GM19099 (cell line): Measurements from ENCODE around the gene RRP15.

Experiments used
- POLR2A ChIP-seq: IDR thresholded peaks from 3 replicates; pipeline ENCODE4 v1.6.1; 2011; ENCODE audit warnings: low read depth; ENCODE audit not compliant: insufficient read length; ENCODE audit errors: extremely low read depth

RRP15 gene

DNA sequence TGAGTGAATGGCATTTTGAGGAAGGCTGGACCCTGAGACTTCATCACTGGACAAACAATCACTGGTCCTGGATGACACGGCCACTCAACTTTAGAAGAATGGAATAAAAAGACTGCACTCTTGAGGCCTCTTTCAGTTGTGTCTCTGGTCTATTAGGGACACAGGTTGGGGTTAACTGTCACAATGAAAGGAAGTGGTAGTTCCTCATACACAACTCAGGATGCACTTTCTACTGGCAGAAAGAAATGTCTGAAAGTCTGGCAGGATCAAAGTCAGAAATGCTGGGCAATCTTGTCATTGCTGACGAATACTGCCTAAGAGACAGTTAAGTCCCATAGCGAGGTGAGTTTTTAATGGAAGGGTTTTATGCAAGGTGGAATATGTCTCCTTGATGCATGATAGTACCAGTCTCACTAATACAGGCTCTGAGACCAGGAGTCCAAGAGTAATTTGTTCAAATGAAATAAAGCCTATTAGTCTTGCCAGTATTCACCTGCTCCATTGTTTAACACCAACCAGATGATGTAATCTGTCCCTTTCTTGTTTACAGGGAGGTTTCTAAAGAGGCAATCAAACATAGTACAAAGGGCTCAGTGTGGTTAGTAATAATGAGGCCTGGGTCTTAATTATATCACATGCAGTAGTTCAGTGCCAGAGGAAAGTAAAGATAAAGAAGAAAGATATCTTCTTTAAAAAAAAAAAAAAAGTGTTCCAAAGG is 11.2 kb upstream of the RRP15 start:
- TF ChIP-seq POLR2A: no peak

DNA sequence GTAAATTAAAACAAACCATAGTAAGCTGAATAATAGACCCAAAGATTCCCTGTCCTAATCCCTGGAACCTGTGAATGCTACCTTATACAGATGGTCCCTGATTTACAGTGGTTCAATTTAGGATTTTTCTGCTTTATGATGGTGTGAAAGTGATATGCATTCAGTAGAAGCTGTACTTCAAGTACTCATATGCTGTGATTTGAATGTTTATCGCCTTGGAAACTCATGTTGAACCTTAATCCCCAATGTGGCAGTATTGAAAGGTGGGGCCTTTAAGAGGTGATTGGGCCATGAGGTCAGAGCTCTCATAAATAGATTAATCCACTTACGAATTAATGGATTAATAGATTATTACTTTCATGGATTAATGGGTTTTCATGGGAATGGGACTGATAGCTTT is 10.6 kb upstream of the RRP15 start:
- TF ChIP-seq POLR2A: no peak

DNA sequence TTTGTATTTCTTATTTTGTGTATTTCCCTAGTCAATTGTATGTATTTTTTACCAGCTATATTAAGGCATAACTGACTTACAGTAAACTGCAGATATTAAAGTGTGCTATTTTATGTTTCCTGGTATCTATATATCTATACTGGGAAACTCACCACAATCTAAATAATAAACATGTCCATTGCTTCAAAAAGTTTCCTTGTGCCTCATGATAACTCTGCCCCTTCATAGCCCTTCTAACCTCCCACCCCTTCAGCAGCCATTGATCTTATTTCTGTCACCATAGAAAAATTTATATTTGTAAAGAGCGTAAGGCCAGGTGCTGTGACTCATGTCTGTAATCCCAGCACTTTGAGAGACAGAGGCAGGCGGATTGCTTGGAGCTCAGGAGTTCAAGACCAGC is 9.3 kb upstream of the RRP15 start:
- TF ChIP-seq POLR2A: no peak

DNA sequence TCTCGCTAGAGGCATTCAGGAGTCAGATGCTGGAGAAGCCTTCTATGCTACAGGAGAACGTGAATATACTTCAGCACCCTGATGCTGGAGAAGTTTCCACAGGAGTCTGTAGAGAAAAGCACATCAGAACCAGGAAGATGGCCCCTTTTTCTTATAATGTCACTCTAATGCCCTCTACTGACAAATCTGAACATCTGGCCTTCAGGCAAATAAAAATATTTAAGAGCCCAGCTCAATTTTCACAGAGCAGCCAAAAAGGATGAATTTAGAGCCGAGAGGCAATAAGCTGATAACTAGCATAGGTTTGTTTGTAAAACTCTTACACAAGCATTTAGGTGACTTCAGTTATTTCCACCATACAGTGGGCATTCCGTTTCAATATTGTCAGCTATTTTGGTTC is 3.8 kb upstream of the RRP15 start:
- no peak for TF ChIP-seq POLR2A

DNA sequence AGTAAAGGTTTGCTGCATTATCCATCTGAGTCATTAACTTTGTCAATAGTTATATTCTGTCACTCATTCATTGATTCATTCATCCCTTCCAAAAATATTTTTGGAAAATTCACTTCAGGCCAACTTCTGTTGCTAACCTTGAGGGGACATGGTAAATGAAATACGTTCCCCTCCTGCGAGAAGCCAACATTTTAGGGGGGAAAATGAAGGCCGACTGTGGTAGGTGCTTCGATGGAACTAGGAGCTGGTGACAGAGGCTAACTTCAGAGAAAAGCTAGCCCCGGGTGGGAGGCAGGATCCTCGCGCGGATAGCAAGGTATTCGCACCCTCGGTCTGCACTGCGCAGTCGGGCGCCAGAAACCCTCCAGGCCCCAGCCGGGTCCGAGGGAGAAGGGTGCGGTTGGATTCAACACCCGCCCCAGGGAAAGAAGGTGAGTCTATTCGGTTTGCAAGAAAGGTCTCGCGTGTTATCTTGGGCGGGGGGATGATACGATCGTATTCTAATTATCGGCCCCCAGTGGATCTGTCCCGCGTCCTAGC is 646 bp upstream of the RRP15 start:
- no peak for TF ChIP-seq POLR2A

DNA sequence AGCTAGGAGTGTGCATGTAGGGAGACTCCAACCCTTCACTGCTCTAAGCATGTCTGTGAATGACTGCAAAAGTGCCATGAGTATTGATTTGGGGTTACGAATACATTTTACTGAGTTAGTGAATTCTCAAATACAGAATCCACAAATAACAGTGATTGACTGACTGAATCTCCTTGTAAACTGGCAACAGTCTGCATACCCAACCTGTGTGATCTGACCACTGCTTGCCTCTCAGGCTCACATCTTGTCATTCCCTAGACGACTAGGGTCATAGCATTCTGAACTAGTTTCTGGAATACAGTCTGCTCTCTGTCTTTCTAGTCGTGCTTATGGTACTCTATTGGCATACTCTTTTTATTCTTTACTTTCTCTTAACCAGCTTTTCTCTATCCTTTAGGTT is 7.4 kb downstream of the RRP15 start:
- no peak for TF ChIP-seq POLR2A

DNA sequence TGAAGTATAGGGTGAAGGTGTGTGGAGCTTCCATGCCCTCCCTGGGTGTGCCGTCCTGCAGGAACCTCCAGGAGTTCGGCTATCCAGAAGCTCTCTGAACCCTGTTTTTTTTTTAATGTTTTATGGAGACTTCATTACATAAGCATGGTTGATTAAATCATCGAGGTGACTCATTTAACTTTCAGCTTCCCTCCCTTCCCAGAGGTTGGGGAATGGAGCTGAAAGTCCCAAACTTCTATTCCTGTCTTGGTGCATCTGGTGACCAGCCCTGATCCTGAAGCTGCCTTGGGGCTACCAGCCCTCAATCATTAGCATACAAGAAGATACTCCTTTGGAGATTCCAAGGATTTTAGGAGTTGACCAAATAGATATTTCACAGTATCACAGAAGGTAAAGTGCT is 9.5 kb downstream of the RRP15 start:
- no peak for TF ChIP-seq POLR2A

DNA sequence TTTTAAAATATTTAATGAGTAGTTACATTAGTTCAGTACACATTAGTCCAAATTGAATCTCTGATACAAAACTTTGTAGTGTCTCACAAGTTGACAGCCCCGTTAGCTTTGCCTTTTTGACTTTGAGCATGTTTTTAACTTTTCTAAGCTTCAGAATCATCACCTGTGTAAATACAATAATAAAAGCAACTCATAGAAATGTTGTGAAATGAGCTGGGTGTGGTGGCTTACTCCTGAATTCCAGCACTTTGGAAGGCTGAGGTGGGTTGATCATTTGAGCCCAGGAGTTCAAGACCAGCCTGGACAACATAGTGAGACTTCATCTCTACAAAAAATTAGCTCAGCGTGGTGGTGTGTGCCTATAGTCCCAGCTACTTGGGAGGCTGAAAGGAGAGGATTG is 11.1 kb downstream of the RRP15 start:
- no peak for TF ChIP-seq POLR2A

DNA sequence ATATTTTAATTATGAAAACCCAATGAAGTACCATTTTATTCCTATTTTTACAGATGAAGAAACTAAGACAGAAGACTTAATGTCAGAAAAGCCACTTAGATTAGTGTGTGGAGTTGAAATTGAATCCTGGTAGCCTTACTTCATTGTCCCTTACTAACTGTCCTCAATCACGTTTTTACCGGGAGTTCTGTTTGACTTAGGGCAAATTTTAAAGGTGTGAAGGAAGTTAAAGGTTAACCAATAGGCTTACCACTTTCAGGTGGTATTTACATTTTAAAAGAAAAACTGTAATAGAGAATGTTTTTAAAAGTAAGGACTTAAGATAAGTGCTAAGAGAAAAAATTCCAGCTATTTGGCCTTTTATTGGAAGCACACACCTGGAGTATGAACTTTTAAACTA is 12.4 kb downstream of the RRP15 start:
- TF ChIP-seq POLR2A: no peak

DNA sequence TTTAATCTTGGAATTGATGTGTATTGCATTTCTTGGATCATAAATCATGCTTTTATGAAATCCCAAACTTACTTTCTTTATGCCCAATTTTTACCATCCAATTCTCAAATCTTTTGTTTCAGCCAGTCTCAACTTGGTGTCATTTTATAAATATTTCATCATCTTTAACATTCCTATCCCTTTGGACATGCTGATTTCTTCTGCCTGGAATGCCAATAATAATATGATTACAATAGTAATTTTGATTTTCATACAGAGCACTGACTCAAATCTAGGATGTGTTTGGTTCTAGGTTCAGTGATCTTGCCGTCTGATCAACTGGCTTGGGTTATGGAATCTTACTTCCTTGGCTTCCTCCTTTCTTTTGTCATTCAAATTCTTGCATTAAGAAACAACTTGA is 12.8 kb downstream of the RRP15 start:
- TF ChIP-seq POLR2A: no peak

DNA sequence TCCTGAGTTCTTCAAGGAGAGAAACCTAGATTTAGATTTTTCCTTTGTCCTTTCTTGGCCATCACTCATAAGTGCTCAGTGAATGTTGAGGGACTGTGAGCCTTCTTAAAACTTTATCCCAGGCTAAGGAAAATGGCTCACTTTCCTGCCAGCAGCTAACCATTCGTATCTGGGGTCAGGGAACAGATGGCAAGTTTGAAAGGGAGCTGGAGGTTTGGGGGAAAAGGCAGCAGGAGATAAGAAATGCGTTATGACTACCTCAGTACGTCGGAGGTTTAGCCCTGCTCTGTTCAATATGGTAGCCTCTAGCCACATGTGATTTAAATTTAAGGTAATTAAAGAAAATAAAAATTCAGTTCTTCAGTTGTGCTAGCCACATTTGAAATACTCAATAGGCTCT is 13.3 kb downstream of the RRP15 start:
- TF ChIP-seq POLR2A: no peak

DNA sequence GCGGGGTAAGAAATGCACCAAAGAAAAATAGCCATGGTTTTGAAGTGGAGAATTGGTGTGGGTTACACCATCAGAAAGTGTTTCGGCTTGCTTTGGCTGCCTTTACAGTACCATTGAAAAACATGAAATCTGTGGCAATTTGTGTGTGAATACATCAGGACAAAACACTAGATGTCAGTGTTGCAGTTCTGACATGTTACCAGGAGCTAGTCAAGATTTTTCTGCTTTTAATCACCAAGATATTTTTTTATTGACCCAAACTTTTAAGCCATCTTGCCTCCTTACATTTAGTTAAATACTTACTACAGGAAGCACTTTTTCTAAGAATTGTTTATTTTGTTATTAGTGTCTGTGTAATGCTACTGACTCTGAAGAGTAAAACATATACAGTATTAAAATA is 14.3 kb downstream of the RRP15 start:
- TF ChIP-seq POLR2A: no peak

DNA sequence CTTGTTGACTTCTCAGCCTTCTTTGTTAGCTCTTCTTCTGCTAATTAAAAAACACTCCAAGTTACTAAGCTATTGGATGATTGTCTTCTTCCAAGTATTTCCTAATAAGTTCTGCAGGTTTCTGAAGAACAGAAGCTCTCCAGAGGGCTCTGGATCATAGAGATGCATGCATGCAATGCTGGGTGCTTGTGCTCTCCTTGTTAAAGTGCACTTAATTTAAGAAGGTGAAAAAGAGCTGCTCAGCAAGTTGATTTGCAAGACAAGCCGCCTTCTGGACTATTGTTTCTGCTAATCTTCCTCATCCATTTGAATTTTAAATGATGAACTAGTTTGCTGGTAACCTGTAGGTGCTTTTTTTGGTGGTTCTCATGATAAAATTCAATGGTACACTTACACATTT is 16.1 kb downstream of the RRP15 start:
- no peak for TF ChIP-seq POLR2A

DNA sequence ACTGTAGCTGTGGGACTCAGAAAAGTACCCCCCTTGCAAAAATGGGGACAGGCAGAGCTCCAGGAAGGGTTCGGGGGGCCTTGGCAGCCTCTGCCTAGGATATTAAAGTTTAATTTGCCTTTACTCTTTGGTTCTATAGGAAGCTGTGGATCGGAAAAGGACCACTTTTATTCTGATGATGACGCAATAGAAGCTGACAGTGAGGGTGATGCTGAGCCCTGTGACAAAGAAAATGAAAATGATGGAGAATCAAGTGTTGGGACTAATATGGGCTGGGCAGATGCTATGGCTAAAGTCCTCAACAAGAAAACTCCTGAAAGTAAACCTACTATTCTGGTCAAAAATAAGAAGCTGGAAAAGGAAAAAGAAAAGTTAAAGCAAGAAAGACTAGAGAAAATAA is 17.1 kb downstream of the RRP15 start:
- TF ChIP-seq POLR2A: no peak

DNA sequence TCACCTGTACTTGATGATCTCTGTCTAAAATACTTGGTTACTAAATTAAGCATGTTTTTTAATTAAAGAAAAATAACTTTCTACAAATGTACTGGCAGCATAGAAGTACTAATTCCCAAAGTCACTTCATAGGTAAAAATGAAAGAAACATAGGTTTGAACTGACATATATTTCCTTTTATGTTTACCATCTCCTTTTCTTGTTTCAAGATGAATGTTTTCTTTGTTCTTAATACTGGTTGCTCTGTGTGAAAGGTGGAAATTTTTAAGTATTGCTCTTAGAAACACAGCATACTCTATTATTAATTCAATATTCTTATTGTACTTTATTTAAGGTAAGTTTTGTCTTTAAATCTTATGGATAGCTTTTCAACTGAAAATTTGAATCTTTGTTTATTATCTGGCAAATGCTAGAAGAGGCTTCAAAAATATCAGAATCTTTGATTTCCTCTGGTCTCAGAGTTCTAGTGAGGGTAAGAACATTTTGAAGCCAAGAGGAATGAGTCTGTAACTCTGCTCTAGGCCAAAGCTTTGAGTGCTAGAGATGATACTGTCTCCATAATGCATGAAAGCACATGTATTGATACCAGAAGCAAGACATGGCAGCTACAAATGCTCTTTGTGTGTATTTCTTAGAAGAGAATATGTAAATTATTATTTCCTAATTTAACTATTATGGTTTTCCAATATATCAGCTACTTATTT is 18.2 kb downstream of the RRP15 start:
- no peak for TF ChIP-seq POLR2A

DNA sequence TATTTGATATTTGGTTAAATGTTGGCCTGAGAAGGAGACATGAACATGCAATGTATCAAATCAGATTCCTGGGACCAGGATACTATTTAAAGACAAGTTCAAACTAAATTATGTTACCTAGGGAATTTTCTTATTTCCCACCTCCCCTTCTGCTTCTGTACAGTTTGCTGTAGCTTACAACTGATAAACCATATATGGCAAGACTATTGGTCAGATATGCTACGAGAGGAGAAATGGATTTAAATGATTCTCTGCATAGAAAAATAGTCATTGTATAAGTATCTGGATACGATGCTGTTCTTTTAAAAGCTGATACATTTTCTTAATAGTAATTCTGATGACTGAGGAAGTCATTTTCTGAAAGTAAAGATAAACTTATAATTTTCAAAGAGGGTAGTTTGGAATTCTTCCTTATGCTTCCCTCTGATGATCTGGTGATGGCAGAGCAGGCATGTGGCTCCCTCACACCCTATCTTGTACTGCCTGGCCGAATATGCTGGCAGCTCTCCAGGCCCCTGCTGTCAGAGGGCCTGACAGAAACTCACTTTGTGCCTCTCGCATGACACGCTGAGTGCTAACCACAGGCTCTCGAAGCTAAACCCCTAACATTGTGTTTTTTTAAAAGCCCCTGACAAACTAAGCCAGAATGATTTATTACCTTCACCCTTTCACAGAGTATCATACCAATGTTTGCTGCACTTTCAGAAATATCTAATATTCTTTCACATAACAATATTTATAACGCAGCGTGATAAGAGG is 19.4 kb downstream of the RRP15 start:
- TF ChIP-seq POLR2A: no peak
